Hair follicular keratinocyte (primary cell): ENCODE data around the gene TGFBI. TPM values are rescaled to one million over a fixed set of nuclear protein-coding genes. Genes with fewer than 3 reads are reported as not detected.

Experiments
- total RNA-seq: library from RNA; depleted of rRNA; stranded (reverse); fragments of >200 nt; gene quantifications from 2 replicates; pipeline ENCODE4 v1.2.3, GENCODE V29; 2015

TGFBI gene
- total RNA-seq, result 347 and 420 TPM in 2 replicates

GRCh38 chr5:136028782-136029742 lies at the start of gene TGFBI:
TGFBI (plus strand) TSS chr5:136028988; CDS start chr5:136029056, 68 bp downstream.

Other genes with a start within 250 kb of the TGFBI start
- not detected in 2 replicates for gene SLC25A48, start 194.3 kb upstream of the TGFBI start, total RNA-seq
- not detected in 2 replicates for gene IL9, start 133.1 kb upstream of the TGFBI start, total RNA-seq
- not detected in 2 replicates for gene LECT2, start 74.0 kb upstream of the TGFBI start, total RNA-seq
- gene SMAD5, start 103.9 kb downstream of the TGFBI start, total RNA-seq, result 35.8 and 38.5 TPM in 2 replicates
- not detected in 2 replicates for gene SMIM32, start 164.2 kb downstream of the TGFBI start, total RNA-seq